GM23338 (cell line): ENCODE measurements around the gene PSORS1C1.

Experiments
- CREB1 ChIP-seq: fragments of 250-450 bp; sonication (Bioruptor Pico); IDR thresholded peaks from 2 replicates; pipeline ENCODE4 v1.5.0; 2020; ENCODE audit warnings: low read depth, mild to moderate bottlenecking, moderate library complexity
- CTCF ChIP-seq, 2 experiments: fragments of 200-600 bp in 1 of 2; sonication (generic) in 1 of 2; conservative IDR thresholded peaks; 2 replicates each; pipeline versions ENCODE4 v1.5.1 to v1.6.1; 2016 to 2017; ENCODE audit warnings: antibody characterized with exemption in 2 of 2, low read depth in 2 of 2, mild to moderate bottlenecking in 2 of 2, moderate library complexity in 1 of 2
- ETS1 ChIP-seq: IDR thresholded peaks from 2 replicates; pipeline ENCODE4 v1.6.1; 2016; ENCODE audit warnings: antibody characterized with exemption
- EZH2 ChIP-seq: fragments of 200-600 bp; sonication (generic); IDR thresholded peaks from one replicate; pipeline ENCODE4 v1.8.0; 2017; ENCODE audit warnings: antibody characterized with exemption, mild to moderate bottlenecking, low read depth; ENCODE audit not compliant: unreplicated experiment
- EZH2phosphoT487 ChIP-seq: fragments of 200-600 bp; sonication (generic); IDR thresholded peaks from one replicate; pipeline ENCODE4 v1.8.1; 2018; ENCODE audit warnings: antibody characterized with exemption; ENCODE audit not compliant: unreplicated experiment
- POLR2AphosphoS5 ChIP-seq: IDR thresholded peaks from 2 replicates; pipeline ENCODE4 v1.6.1; 2016; ENCODE audit warnings: antibody characterized with exemption, low read depth
- ZNF114 ChIP-seq: fragments of 250-450 bp; sonication (Bioruptor Pico); IDR thresholded peaks from 2 replicates; pipeline ENCODE4 v1.5.0; 2020; ENCODE audit warnings: mild to moderate bottlenecking, moderate library complexity
- ZNF331 ChIP-seq: fragments of 250-450 bp; sonication (Bioruptor Pico); IDR thresholded peaks from 2 replicates; pipeline ENCODE4 v1.5.0; 2020; ENCODE audit warnings: low read depth, mild to moderate bottlenecking, moderate library complexity
- TF ChIP-seq, protein P1 (sequence below): IDR thresholded peaks from one replicate; pipeline ENCODE4 v1.6.1; 2018; ENCODE audit warnings: antibody characterized with exemption; ENCODE audit not compliant: unreplicated experiment

DNA sequence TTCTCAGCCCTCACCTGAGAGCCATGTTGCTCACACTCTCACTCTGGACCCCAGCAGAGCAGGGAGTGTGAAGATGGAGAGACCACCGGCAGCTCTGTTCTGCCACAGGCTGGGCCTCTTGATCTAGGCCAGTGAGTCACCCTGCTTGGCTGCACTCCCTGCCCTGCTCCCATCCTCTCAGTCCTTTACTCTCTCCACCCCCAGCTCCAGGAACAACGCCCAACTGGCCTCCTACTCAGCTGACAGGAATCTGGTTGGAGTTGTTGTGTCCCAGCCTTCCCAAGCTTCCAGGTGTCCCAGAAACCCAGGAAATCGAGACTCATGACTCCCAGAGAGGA, at the start of gene PSORS1C1:
- TF ChIP-seq CTCF (conservative IDR thresholded peaks at IDR 0.05; ENCODE audit: low read depth in 2 of 2): no peak
- no peak for TF ChIP-seq EZH2
- no peak for TF ChIP-seq ZNF114 (CRISPR knock-in tag)
- no peak for TF ChIP-seq ETS1
- TF ChIP-seq ZNF331 (CRISPR knock-in tag): no peak
- no peak for TF ChIP-seq CREB1 (CRISPR knock-in tag)
- TF ChIP-seq, protein P1, sequence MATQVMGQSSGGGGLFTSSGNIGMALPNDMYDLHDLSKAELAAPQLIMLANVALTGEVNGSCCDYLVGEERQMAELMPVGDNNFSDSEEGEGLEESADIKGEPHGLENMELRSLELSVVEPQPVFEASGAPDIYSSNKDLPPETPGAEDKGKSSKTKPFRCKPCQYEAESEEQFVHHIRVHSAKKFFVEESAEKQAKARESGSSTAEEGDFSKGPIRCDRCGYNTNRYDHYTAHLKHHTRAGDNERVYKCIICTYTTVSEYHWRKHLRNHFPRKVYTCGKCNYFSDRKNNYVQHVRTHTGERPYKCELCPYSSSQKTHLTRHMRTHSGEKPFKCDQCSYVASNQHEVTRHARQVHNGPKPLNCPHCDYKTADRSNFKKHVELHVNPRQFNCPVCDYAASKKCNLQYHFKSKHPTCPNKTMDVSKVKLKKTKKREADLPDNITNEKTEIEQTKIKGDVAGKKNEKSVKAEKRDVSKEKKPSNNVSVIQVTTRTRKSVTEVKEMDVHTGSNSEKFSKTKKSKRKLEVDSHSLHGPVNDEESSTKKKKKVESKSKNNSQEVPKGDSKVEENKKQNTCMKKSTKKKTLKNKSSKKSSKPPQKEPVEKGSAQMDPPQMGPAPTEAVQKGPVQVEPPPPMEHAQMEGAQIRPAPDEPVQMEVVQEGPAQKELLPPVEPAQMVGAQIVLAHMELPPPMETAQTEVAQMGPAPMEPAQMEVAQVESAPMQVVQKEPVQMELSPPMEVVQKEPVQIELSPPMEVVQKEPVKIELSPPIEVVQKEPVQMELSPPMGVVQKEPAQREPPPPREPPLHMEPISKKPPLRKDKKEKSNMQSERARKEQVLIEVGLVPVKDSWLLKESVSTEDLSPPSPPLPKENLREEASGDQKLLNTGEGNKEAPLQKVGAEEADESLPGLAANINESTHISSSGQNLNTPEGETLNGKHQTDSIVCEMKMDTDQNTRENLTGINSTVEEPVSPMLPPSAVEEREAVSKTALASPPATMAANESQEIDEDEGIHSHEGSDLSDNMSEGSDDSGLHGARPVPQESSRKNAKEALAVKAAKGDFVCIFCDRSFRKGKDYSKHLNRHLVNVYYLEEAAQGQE: no peak
- no peak for TF ChIP-seq EZH2phosphoT487
- no peak for TF ChIP-seq POLR2AphosphoS5
